ENCODE data around the gene RMRP. TPM values are rescaled to one million over a fixed set of nuclear protein-coding genes. Genes with fewer than 3 reads are reported as not detected.

The RMRP gene
- total RNA-seq, 1 experiment from 2014 or later: 1,768 TPM

DNA sequence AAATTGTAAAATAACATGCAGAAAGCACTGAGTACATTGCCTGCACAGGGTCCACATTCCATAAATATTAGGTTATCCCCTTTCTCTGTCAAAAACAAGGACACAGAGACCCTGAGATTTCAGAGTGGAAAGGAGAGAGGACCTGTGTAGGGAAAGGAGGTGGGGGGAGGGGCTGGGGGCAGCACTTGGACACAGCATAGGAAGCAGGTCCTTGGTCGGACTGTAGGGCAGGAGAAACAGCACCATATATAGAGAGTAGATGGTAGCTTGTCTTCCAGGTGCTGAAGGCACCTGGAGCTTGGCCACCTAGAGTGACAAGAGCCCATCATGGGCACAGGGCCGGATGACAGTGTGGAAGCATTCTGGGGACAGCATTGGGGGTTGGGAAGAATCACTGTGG, 29.5 kb upstream of the RMRP start:
- no peak for DNase-seq (ENCODE audit: low spot score)

DNA sequence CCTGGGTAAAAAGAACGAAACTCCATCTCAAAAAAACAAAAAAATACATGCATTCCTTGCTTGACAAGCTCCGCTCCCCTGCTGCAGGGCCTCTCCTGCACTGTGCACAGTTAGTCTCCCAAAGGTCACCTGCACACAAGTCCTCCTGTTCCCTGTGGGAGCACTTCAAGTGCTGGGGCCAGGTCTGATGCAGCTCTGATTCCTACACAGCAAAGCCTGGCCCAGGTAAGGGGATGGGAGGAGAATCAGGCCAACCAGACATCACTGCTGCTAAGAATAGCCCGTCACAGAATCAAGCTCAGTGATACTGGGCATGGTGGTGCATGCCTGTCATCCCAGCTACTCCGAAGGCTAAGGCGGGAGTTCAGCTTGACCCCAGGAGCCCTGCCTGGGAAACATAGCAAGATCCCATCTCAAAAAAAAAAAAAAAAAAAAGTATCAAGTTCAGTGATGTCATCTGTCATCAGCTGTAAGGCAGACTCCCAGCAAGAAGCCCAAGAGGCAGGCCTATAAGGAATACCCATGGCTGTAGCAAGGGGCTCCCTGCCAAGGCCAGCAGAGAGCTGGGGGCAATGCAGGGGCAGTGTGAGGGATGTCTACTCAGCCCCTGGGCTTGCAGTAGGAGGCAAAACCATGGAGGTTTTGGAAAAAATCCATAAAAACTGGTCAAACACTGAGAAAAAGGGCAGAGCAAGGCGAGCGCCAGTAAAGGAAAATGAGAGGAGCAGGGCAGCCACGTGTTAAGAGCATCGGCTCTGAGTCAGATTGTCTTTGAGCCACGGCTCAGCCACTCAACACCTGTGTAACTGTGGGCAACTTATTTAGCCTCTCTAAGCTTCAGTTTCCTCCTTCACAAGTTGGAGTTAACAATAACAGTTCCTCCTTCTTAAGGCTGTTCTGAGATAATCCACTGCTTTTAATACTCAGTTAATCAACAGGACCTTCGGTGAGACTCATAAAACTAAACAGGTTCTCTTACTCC, 28.7 kb upstream of the RMRP start:
- DNase-seq (ENCODE audit: low spot score): no peak

DNA sequence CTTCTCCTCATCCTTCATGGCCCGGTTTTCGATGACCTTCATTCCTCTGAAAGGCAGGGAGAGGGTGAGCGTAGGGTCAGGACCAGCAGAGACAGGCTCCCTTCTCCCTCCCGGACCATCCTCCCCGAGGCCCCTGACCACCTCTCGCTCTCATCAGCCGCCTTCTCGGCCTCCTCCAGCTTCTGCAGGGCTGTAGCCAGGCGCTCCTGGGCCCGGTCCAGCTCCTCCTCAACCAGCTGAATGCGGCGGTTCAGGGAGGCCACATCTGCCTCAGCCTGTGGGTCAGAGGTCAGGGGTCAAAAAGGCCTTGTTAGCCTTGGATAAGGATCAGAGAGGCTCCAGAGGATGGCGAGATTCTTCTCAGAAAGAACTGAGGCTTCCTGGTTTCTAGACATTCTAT, 27.7 kb upstream of the RMRP start:
- no peak for DNase-seq (ENCODE audit: low spot score)

DNA sequence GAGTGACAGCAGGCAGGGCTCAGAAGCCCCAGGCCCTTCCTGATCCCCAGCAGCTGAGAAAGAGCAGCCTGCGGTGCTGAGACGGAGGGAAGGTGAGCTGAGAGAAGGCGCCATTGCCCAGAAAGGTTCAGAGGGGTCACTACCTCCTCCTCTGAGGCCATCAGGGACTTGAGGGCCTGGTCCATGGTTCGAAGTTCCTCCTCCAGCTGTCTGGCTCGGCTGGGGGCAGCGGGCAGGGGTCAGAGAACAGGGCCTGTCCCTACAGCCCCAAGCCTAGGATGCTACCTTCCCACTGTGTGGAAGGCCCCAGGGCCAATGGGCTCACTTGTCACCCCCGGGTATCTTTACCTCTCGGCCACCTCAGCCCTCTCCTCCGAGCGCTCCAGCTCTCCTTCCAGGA, 27.1 kb upstream of the RMRP start:
- DNase-seq (ENCODE audit: low spot score): no peak

DNA sequence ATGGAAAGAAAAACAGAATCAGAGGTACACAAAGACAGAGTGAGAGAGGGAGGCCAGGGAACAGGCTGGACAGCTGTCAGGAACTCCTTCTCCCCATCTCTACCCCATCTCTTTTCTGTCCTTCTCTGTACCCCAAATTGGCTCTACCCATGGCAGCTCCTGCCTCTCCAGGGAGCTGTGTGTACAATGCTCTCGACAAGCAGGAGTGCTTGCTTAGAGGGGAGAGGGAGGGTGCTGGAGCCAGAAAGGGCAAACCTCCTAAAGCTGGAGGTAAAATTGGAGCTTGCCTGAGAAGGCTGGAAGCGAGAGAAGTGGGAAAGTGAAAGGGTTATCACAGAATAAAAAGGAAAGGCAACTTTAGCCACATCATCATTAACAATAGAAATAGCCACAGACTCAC, 25.5 kb upstream of the RMRP start:
- DNase-seq (ENCODE audit: low spot score): no peak

DNA sequence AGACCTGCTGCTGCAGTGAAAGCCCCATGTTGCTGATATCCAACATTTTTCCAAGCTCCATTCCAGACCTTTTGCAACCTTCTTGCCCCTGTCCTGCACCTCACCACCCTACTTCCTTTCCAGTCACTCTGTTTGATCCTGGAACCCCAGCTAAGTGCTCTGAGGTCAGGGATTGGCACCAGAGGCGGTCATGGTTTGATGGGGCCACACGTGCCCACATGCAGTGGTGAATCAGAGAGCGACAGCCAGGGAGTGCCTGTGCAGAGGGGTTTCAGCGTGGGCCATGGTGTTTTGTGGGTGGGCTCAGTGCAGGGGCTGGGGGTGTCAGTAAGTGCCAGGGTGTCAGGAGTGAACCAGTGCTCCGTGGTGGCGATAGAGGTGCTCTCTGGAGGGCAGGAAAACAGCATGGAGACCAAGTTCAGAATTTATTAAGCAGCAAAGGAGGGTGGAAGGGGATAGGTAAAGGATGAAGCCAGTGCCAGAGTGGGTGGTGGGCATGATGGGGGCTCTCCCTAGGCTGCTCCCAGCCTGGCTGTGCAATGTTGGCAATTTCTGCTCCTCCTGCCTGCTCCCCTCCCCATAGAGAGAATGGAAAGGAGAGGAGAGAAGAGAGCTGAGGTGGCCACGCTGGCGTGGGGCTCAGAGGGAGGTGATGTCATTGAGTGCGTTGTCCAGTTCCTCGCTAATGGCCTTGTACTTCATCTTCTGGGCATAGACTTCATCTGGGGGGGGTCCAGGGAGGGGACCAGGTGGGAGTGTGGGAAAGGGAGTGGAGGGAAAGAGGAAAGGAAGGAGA, 24.9 kb upstream of the RMRP start:
- DNase-seq (ENCODE audit: low spot score): no peak

DNA sequence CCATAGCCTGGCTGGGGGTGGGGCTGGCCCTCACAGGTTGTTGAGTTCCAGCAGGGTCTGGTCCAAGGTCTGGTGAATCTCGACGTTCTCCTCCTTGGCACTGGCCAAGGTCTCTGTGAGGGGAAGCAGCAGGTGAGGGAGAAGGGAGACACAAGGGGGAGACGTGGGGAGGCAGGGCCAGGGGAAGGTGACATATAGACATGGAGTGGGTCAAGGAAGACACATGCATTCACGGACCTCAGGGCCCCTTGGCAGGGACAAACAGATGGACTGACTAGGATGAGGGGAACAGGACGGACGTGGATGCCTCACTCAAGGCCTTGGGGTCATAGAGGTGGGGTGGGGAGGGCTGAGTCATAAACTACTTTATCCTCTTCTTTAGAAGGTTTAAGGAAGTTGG, 24.2 kb upstream of the RMRP start:
- DNase-seq (ENCODE audit: low spot score): no peak

DNA sequence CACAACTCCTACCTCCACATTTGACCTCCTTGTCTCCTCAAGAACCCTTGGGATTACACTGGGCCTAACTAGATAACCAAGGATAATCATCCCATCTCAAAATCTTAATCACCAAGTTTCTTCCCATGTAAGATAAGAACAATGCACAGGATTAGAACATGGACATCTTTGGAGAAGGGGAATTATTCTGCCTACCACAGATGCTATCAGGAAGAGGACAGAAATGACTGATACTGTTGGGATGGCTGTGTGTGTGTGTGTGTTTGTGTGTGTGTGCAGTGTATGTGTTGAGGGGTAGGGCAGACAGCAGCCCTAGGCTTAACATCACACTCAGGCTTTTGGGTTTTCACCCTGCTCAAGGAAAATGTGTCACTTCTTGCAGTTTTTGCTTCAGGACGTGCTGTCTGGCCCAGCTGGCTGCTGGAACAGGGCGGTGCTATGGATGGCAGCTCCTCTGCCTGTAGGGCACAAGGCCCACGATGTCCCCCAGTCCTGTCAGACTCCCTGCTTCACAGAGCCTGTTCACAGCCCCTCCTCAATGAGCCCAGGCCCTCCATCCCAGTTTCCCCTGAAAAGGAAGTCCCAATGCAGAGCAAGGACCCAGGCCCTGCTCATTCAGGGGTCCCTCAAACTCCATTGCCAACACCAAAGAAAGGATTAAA, 23.7 kb upstream of the RMRP start:
- no peak for DNase-seq (ENCODE audit: low spot score)

DNA sequence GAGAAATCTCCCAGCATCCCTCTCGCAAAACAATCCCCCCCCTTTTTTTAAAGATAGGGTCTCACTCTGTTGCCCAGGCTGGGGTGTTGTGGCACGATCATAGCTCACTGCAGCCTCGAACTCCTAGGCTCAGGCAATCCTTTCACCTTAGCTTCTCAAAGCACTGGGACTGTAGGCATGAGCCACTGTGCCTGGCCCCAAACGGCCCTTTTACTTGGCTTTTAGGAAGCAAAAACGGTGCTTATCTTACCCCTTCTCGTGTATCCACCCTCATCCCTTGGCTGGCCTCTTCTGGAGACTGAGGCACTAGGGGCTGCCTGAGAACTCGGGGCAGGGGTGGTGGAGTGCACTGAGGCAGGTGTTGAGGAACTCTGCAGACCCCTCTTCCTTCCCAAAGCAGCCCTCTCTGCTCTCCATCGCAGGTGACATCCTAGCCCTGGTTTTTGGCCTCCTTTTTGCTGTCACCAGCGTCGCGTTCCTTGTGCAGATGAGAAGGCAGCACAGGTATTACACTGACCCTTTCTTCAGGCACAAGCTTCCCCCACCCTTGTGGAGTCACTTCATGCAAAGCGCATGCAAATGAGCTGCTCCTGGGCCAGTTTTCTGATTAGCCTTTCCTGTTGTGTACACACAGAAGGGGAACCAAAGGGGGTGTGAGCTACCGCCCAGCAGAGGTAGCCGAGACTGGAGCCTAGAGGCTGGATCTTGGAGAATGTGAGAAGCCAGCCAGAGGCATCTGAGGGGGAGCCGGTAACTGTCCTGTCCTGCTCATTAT, 22.7 kb upstream of the RMRP start:
- no peak for DNase-seq (ENCODE audit: low spot score)

DNA sequence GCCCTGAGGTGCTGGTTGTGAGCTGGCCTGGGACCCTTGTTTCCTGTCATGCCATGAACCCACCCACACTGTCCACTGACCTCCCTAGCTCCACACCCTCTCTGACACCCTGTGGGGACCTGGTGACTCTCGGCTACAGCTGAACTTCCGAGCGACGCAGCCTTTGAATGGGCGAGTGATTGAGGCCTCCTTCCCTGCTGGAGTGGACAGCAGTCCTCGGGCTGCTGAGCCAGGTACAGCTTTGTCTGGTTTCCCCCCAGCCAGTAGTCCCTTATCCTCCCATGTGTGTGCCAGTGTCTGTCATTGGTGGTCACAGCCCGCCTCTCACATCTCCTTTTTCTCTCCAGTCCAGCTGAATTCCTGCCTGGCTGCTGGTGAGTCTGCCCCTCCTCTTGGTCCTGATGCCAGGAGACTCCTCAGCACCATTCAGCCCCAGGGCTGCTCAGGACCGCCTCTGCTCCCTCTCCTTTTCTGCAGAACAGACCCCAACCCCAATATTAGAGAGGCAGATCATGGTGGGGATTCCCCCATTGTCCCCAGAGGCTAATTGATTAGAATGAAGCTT, 22.0 kb upstream of the RMRP start:
- DNase-seq (ENCODE audit: low spot score): no peak

DNA sequence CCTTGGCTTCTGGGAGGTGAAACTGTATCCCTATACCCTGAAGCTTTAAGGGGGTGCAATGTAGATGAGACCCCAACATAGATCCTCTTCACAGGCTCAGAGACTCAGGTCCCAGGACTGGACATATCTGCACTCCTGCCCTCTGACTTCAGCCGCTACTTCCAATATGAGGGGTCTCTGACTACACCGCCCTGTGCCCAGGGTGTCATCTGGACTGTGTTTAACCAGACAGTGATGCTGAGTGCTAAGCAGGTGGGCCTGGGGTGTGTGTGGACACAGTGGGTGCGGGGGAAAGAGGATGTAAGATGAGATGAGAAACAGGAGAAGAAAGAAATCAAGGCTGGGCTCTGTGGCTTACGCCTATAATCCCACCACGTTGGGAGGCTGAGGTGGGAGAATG, 21.3 kb upstream of the RMRP start:
- no peak for DNase-seq (ENCODE audit: low spot score)

DNA sequence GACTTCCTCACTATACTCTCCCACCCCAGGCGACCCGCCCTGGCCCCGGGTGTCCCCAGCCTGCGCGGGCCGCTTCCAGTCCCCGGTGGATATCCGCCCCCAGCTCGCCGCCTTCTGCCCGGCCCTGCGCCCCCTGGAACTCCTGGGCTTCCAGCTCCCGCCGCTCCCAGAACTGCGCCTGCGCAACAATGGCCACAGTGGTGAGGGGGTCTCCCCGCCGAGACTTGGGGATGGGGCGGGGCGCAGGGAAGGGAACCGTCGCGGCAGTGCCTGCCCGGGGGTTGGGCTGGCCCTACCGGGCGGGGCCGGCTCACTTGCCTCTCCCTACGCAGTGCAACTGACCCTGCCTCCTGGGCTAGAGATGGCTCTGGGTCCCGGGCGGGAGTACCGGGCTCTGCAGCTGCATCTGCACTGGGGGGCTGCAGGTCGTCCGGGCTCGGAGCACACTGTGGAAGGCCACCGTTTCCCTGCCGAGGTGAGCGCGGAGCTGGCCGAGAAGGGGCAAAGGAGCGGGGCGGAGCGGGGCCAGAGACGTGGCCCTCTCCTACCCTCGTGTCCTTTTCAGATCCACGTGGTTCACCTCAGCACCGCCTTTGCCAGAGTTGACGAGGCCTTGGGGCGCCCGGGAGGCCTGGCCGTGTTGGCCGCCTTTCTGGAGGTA, 18.0 kb upstream of the RMRP start:
- no peak for DNase-seq (ENCODE audit: low spot score)

DNA sequence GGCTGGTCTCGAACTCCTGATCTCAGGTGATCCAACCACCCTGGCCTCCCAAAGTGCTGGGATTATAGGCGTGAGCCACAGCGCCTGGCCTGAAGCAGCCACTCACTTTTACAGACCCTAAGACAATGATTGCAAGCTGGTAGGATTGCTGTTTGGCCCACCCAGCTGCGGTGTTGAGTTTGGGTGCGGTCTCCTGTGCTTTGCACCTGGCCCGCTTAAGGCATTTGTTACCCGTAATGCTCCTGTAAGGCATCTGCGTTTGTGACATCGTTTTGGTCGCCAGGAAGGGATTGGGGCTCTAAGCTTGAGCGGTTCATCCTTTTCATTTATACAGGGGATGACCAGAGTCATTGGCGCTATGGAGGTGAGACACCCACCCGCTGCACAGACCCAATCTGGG, 17.4 kb upstream of the RMRP start:
- no peak for DNase-seq (ENCODE audit: low spot score)

DNA sequence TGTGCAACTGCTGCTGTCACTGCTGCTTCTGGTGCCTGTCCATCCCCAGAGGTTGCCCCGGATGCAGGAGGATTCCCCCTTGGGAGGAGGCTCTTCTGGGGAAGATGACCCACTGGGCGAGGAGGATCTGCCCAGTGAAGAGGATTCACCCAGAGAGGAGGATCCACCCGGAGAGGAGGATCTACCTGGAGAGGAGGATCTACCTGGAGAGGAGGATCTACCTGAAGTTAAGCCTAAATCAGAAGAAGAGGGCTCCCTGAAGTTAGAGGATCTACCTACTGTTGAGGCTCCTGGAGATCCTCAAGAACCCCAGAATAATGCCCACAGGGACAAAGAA, 16.2 kb upstream of the RMRP start:
- DNase-seq (ENCODE audit: low spot score): no peak

DNA sequence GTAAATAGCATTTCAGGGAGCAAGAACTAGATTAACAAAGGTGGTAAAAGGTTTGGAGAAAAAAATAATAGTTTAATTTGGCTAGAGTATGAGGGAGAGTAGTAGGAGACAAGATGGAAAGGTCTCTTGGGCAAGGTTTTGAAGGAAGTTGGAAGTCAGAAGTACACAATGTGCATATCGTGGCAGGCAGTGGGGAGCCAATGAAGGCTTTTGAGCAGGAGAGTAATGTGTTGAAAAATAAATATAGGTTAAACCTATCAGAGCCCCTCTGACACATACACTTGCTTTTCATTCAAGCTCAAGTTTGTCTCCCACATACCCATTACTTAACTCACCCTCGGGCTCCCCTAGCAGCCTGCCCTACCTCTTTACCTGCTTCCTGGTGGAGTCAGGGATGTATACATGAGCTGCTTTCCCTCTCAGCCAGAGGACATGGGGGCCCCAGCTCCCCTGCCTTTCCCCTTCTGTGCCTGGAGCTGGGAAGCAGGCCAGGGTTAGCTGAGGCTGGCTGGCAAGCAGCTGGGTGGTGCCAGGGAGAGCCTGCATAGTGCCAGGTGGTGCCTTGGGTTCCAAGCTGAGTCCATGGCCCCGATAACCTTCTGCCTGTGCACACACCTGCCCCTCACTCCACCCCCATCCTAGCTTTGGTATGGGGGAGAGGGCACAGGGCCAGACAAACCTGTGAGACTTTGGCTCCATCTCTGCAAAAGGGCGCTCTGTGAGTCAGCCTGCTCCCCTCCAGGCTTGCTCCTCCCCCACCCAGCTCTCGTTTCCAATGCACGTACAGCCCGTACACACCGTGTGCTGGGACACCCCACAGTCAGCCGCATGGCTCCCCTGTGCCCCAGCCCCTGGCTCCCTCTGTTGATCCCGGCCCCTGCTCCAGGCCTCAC, 15.6 kb upstream of the RMRP start, which contains the start of gene CA9:
Gene CA9, plus strand, starts transcription at position 797 of the 893 bp plus-strand sequence. Its CDS starts 32 bp downstream, at position 829.
- no peak for DNase-seq (ENCODE audit: low spot score)

DNA sequence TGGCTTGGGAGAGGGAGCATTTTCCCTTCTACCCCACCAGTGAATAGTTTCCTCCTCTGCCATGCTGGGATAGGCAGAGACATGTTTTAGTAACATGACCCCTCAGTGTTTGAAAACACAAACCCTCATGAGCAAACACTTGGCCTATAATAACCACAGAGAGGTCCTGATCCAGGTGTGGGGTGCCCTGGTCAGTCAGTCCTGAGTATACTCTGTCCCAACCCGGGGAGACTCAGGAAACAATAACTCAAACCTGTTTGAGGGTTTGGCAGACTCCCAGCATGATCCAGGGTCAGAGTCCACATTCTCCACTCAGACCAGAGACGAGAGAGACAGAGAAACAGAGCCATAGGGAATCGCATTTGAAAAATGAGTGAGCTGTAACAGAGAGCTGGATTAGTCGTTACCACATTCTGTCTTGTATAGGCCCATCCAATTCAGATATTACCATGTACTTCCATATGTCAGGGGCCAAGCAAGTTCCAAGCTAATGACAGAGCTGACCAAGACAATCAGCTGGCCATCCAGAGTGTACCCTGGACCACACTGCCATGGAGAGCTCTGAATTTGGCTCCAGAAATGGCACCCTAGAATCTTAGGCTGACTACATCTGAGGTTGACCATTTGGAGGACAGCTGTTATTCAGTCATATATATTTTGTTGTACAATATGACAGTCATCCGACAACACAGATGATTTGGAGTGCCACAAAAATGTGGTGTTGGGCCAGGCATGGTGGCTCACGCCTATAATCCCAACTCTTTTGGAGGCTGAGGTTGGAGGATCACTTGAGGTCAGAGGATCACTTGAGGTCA, 11.7 kb upstream of the RMRP start:
- DNase-seq (ENCODE audit: low spot score): peak; percentile 69

DNA sequence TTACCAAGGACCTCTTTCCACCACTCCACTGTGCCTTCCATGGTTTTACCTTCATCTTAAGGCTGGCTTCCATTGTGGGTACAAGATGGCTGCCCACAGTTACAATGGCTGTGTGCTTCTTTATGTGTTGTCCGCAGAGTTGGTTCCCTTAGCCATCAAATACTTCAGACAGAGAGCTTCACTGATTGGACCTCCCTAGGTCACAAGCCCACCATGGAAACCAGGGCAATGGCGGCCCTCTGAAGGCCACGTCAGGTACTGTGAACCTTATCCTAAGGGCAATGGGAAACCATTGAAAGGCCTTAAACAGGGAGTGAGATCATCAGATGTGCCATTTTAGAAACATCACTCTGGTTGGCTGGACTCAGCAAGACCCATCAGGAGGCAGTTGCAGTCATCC, 10.1 kb upstream of the RMRP start:
- no peak for DNase-seq (ENCODE audit: low spot score)

DNA sequence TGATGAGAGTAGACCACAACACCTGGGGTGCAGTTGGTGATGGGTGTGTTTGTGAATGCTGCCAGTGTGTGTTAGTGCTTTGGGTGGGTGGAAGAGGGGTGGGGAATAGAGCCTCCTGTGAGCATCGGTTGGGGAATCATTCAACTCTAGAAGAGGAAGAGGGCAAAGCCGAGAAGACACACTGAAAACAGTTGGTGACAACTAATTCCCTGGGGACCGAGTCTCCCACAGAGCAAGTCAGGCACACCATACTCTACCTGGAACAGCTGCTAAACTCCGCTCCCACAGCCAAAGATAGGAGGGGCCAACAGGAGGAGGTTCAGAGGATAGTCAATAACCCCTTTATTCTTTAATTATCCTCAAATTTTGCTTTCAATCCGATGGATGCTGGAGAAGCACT, 8.7 kb upstream of the RMRP start:
- DNase-seq (ENCODE audit: low spot score): no peak

DNA sequence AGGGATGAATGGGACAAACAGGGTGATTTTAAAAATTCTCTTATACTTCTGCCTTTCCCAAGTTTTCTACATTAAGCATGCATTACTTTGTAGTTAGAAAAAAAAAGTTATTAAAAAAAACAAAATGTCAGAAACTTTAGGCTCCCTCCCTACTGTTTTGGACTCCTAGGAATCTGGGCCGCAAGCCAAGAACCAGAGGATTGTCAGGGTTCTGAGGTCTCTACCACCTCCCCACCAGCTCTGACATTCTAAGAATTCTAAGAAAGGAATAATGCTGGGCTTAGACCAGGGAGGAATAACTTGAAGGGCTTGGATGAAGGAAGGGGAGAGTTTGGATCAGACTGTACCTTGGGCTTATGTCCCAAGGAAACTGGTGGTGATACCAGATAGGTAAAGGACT, 8.2 kb upstream of the RMRP start:
- DNase-seq (ENCODE audit: low spot score): no peak
